Fibroblast of villous mesenchyme (primary cell): Measurements from ENCODE around the gene GRP. TPM values are rescaled to one million over a fixed set of nuclear protein-coding genes. Genes with fewer than 3 reads are reported as not detected.
A peak's percentile ranks its signal among the peaks of the same experiment; 100 is the strongest.
"Not testable (repeated sequence)": the region's sequence is repeated elsewhere in the genome, so short reads cannot be mapped to it uniquely, and the experiment has no call there.

ENCODE experiments used
- DNase-seq: peaks from one replicate; pipeline ENCODE4 v3.0.0-alpha.2; 2010; ENCODE audit warnings: low read depth
- H3K4me3 ChIP-seq: 2 replicates; pipeline ENCODE4 v1.5.1; 2011; ENCODE audit warnings: low read depth, mild to moderate bottlenecking, low read length
- CTCF ChIP-seq: IDR thresholded peaks from 2 replicates; pipeline ENCODE4 v1.5.1; 2012; ENCODE audit warnings: low read depth, mild to moderate bottlenecking, low read length; ENCODE audit not compliant: insufficient read depth
- total RNA-seq: library from RNA; depleted of rRNA; stranded (reverse); fragments of >200 nt; gene quantifications from 2 replicates; pipeline ENCODE4 v1.2.3, GENCODE V29; 2012

Gene GRP
- total RNA-seq, 1 donor = not detected

GRCh38 chr18:59249199-59249774 lies 29.3 kb downstream of the GRP start:
- DNase-seq = peak; percentile 84
- no peak overlapping the region for H3K4me3 ChIP-seq
- TF ChIP-seq CTCF = peak; percentile 82

- not testable (repeated sequence) for H3K4me3 ChIP-seq, DNase-seq
Measured at GRCh38 chr18:59255491-59255890, 35.5 kb downstream of the GRP start.

- DNase-seq, H3K4me3 ChIP-seq: not testable (repeated sequence)
Measured at GRCh38 chr18:59261842-59262241, 41.9 kb downstream of the GRP start.

- not testable (repeated sequence) for DNase-seq, H3K4me3 ChIP-seq
Measured at GRCh38 chr18:59262243-59262642, 42.3 kb downstream of the GRP start.

- TF ChIP-seq CTCF = no peak
- H3K4me3 ChIP-seq = no peak overlapping the region
- no peak for DNase-seq
Measured at GRCh38 chr18:59263661-59264060, 43.7 kb downstream of the GRP start.

- TF ChIP-seq CTCF = no peak
- no peak for DNase-seq
- H3K4me3 ChIP-seq = no peak overlapping the region
Measured at GRCh38 chr18:59264121-59264571, 44.2 kb downstream of the GRP start.

GRCh38 chr18:59264651-59265245 lies 44.8 kb downstream of the GRP start:
- H3K4me3 ChIP-seq = no peak overlapping the region
- no peak for DNase-seq
- TF ChIP-seq CTCF = no peak

- no peak for TF ChIP-seq CTCF
- DNase-seq = no peak
- H3K4me3 ChIP-seq = peak overlapping the region; percentile 43
Measured at GRCh38 chr18:59265246-59265973, 45.5 kb downstream of the GRP start.
